ENCODE results near the gene CCDC92. TPM values are rescaled to one million over a fixed set of nuclear protein-coding genes. Genes with fewer than 3 reads are reported as not detected.

The CCDC92 gene
- total RNA-seq, 1 donor from 2014 or later = 38.9 TPM

DNA sequence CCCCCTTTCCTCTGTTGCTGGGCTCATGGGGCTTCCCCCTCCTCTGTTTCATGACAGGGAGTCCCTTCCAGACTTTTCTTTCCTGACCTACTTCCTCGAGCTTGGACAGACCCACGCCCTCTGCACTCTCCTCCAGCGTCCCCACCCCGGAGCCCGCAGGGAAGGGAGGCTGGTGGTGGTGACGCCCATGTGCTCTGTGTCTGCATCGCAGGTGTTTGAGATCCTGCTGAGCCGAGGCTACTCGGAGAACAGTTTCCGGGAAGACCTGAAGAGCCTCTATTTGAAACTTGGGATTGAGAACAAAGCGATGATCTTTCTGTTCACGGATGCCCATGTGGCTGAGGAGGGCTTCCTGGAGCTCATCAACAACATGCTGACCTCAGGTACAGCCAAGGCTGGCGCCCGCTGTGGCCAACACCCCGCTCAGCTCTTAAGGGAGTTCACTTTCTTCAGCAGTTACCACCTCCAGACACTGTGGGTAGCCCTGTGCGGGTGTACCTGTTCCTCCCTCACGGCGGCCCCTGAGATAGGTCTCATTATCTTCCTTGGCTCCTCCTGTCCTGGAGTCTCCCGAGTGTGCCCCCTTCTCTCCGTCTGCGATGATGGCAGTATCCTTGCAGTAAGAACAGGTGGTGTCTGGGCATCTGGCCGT lies 85.6 kb downstream of the CCDC92 start:
- H3K9me3 ChIP-seq (ENCODE audit: insufficient read depth, low read depth, low read length) = no peaks in the 10 kb centered on the region
- H4K20me1 ChIP-seq (ENCODE audit: insufficient read depth, low read length) = no peaks in the 10 kb centered on the region
- TF ChIP-seq, protein P1, sequence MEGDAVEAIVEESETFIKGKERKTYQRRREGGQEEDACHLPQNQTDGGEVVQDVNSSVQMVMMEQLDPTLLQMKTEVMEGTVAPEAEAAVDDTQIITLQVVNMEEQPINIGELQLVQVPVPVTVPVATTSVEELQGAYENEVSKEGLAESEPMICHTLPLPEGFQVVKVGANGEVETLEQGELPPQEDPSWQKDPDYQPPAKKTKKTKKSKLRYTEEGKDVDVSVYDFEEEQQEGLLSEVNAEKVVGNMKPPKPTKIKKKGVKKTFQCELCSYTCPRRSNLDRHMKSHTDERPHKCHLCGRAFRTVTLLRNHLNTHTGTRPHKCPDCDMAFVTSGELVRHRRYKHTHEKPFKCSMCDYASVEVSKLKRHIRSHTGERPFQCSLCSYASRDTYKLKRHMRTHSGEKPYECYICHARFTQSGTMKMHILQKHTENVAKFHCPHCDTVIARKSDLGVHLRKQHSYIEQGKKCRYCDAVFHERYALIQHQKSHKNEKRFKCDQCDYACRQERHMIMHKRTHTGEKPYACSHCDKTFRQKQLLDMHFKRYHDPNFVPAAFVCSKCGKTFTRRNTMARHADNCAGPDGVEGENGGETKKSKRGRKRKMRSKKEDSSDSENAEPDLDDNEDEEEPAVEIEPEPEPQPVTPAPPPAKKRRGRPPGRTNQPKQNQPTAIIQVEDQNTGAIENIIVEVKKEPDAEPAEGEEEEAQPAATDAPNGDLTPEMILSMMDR (IDR thresholded peaks at IDR 0.05; ENCODE audit: insufficient read depth, low read depth, low read length) = no peak
- no peak for TF ChIP-seq EZH2 (IDR thresholded peaks at IDR 0.05; ENCODE audit: insufficient read depth, low read length)
- Mint-ChIP-seq H3K9me3 (ENCODE audit: unreplicated experiment) (peaks cover 11% of the 10 kb centered on the region), H3K27me3 (ENCODE audit: low read depth, unreplicated experiment) (peaks cover 36% of the 10 kb centered on the region), H3K4me3 (ENCODE audit: unreplicated experiment) (no peak overlapping the region), H3K27ac (ENCODE audit: unreplicated experiment) (no peak overlapping the region), H3K4me1 (ENCODE audit: low read depth, unreplicated experiment) (peaks cover 3% of the 10 kb centered on the region), H3K36me3 (ENCODE audit: low read depth, unreplicated experiment) (peaks cover 4% of the 10 kb centered on the region)
- H3K9ac ChIP-seq (ENCODE audit: low read length) = no peak overlapping the region
- DNase-seq (ENCODE audit: low read depth) (no peak), FAIRE-seq (no peak)
- no peak overlapping the region for H3K27ac ChIP-seq (ENCODE audit: low read depth, low read length)
- no peaks in the 10 kb centered on the region for H3K79me2 ChIP-seq (ENCODE audit: insufficient read depth, low read length)
- H3K27me3 ChIP-seq (ENCODE audit: insufficient read depth, low read length) = peaks cover 15% of the 10 kb centered on the region
- H3K36me3 ChIP-seq (ENCODE audit: insufficient read depth, low read length) = no peaks in the 10 kb centered on the region
- H3K4me3 ChIP-seq (ENCODE audit: insufficient read depth, low read depth, low read length) = no peak overlapping the region
- no peak overlapping the region for H2AFZ ChIP-seq (ENCODE audit: low read depth, low read length)
- peaks cover 3% of the 10 kb centered on the region for H3K4me1 ChIP-seq (ENCODE audit: insufficient read depth, low read length)
- H3K4me2 ChIP-seq (ENCODE audit: low read length) = no peak overlapping the region

DNA sequence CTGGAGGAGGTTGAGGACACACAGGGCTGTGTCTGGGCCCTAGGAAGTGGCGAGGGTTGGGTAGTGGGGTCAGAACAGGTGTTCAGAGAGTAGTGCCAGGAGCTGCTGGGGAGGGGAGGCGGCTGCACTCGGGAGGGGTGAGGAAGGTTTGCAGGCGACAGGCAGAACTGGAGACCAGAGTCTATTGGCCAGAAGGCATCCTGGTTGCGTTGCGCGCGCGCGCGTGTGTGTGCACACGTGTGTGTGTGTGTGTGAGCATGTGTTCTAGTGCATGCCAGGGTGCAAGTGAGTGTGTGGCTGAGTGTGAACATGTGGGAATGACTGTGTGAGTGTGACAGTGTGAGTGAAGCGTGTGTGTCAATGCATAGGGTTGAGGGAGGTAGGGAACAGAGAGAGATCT lies 86.4 kb downstream of the CCDC92 start:
- Mint-ChIP-seq H3K4me3 (ENCODE audit: unreplicated experiment) (no peak overlapping the region), H3K36me3 (ENCODE audit: low read depth, unreplicated experiment) (peaks cover 4% of the 10 kb centered on the region), H3K27ac (ENCODE audit: unreplicated experiment) (no peak overlapping the region), H3K27me3 (ENCODE audit: low read depth, unreplicated experiment) (peaks cover 32% of the 10 kb centered on the region), H3K4me1 (ENCODE audit: low read depth, unreplicated experiment) (peaks cover 3% of the 10 kb centered on the region), H3K9me3 (ENCODE audit: unreplicated experiment) (peaks cover 11% of the 10 kb centered on the region)
- H4K20me1 ChIP-seq (ENCODE audit: insufficient read depth, low read length) = no peaks in the 10 kb centered on the region
- no peak for TF ChIP-seq EZH2 (IDR thresholded peaks at IDR 0.05; ENCODE audit: insufficient read depth, low read length)
- TF ChIP-seq, protein P1 (IDR thresholded peaks at IDR 0.05; ENCODE audit: insufficient read depth, low read depth, low read length) = no peak
- no peaks in the 10 kb centered on the region for H3K79me2 ChIP-seq (ENCODE audit: insufficient read depth, low read length)
- peaks cover under 1% of the 10 kb centered on the region for H3K4me1 ChIP-seq (ENCODE audit: insufficient read depth, low read length)
- FAIRE-seq = no peak
- H3K4me2 ChIP-seq (ENCODE audit: low read length) = no peak overlapping the region
- H3K9me3 ChIP-seq (ENCODE audit: insufficient read depth, low read depth, low read length) = no peaks in the 10 kb centered on the region
- H2AFZ ChIP-seq (ENCODE audit: low read depth, low read length) = no peak overlapping the region
- H3K27ac ChIP-seq (ENCODE audit: low read depth, low read length) = no peak overlapping the region
- H3K36me3 ChIP-seq (ENCODE audit: insufficient read depth, low read length) = no peaks in the 10 kb centered on the region
- H3K27me3 ChIP-seq (ENCODE audit: insufficient read depth, low read length) = peaks cover 15% of the 10 kb centered on the region
- no peak overlapping the region for H3K9ac ChIP-seq (ENCODE audit: low read length)
- H3K4me3 ChIP-seq (ENCODE audit: insufficient read depth, low read depth, low read length) = no peak overlapping the region
- DNase-seq (ENCODE audit: low read depth) = no peak

Other genes starting within 250 kb of the CCDC92 start
- gene DNAH10, start 210.5 kb downstream of the CCDC92 start, total RNA-seq = 0.54 and 1.2 TPM in 2 replicates
- 67.3 and 67.6 TPM in 2 replicates for gene ZNF664, start 384 bp upstream of the CCDC92 start, total RNA-seq

Data from astrocyte (in vitro differentiated cells and primary cell).